HL-60 (cell line): ENCODE data around the gene GPR155.

ENCODE experiments used
- GABPA ChIP-seq: IDR thresholded peaks from 2 replicates; pipeline ENCODE4 v1.6.1; 2012; ENCODE audit warnings: low read depth
- POLR2AphosphoS5 ChIP-seq: IDR thresholded peaks from 2 replicates; pipeline ENCODE4 v1.6.1; 2012; ENCODE audit warnings: low read depth
- SPI1 ChIP-seq: IDR thresholded peaks from 2 replicates; pipeline ENCODE4 v1.6.1; 2012; ENCODE audit warnings: low read depth, mild to moderate bottlenecking, borderline replicate concordance
- TF ChIP-seq, protein P1 (sequence below): IDR thresholded peaks from one replicate; pipeline ENCODE4 v1.5.1; 2011; ENCODE audit warnings: low read length, control low read depth, inconsistent platforms; ENCODE audit not compliant: insufficient read depth
- TF ChIP-seq, protein P2 (sequence below): IDR thresholded peaks from 2 replicates; pipeline ENCODE4 v1.6.1; 2012; ENCODE audit warnings: low read depth; ENCODE audit not compliant: insufficient replicate concordance

DNA sequence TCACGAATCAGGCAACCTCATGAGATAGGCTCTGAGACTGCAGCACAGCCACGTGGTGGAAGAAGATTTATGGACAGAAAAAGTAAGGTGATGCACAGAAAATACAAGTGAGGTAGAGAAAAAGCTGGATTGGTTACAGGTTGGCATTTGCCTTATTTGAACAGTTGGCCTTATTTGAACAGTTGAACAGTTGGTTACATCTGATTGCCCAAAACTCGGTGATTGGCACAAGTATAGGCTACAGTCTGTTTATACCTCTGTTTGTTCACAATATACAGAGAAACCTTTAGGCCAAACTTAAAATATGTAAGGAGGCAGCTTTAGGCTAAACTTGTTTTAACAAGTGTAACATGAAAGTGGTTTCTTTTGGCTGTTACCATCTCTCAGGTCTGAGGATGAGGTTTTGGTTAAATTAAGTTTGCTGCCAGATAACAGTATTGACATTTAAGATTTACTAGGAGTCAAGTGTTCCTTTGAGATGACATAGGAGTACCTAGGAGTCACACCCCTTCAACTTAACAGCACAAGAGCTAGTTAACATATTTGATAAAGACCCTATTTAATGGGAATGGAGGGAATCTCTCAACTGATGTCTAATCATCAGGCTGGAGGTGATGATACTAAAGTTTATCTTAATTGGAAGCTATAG lies 16.5 kb upstream of the GPR155 start:
- TF ChIP-seq, protein P1, sequence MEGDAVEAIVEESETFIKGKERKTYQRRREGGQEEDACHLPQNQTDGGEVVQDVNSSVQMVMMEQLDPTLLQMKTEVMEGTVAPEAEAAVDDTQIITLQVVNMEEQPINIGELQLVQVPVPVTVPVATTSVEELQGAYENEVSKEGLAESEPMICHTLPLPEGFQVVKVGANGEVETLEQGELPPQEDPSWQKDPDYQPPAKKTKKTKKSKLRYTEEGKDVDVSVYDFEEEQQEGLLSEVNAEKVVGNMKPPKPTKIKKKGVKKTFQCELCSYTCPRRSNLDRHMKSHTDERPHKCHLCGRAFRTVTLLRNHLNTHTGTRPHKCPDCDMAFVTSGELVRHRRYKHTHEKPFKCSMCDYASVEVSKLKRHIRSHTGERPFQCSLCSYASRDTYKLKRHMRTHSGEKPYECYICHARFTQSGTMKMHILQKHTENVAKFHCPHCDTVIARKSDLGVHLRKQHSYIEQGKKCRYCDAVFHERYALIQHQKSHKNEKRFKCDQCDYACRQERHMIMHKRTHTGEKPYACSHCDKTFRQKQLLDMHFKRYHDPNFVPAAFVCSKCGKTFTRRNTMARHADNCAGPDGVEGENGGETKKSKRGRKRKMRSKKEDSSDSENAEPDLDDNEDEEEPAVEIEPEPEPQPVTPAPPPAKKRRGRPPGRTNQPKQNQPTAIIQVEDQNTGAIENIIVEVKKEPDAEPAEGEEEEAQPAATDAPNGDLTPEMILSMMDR = no peak
- TF ChIP-seq SPI1 = no peak
- no peak for TF ChIP-seq POLR2AphosphoS5
- no peak for TF ChIP-seq GABPA
- TF ChIP-seq, protein P2, sequence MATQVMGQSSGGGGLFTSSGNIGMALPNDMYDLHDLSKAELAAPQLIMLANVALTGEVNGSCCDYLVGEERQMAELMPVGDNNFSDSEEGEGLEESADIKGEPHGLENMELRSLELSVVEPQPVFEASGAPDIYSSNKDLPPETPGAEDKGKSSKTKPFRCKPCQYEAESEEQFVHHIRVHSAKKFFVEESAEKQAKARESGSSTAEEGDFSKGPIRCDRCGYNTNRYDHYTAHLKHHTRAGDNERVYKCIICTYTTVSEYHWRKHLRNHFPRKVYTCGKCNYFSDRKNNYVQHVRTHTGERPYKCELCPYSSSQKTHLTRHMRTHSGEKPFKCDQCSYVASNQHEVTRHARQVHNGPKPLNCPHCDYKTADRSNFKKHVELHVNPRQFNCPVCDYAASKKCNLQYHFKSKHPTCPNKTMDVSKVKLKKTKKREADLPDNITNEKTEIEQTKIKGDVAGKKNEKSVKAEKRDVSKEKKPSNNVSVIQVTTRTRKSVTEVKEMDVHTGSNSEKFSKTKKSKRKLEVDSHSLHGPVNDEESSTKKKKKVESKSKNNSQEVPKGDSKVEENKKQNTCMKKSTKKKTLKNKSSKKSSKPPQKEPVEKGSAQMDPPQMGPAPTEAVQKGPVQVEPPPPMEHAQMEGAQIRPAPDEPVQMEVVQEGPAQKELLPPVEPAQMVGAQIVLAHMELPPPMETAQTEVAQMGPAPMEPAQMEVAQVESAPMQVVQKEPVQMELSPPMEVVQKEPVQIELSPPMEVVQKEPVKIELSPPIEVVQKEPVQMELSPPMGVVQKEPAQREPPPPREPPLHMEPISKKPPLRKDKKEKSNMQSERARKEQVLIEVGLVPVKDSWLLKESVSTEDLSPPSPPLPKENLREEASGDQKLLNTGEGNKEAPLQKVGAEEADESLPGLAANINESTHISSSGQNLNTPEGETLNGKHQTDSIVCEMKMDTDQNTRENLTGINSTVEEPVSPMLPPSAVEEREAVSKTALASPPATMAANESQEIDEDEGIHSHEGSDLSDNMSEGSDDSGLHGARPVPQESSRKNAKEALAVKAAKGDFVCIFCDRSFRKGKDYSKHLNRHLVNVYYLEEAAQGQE = no peak
